HEK293 (cell line): ENCODE measurements around the gene PRTG.
A peak's percentile ranks its signal among the peaks of the same experiment; 100 is the strongest.

Experiments used
- ELK4 ChIP-seq: IDR thresholded peaks from 2 replicates; pipeline ENCODE4 v1.6.1; 2011; ENCODE audit warnings: mild to moderate bottlenecking, low read depth, low read length, borderline replicate concordance
- MEIS1 ChIP-seq: sonication (generic); formaldehyde crosslinking; IDR thresholded peaks from 2 replicates; pipeline ENCODE4 v1.8.1; 2022; ENCODE audit warnings: missing genetic modification reagents, mild to moderate bottlenecking, borderline replicate concordance
- MZF1 ChIP-seq: fragments of 450-650 bp; formaldehyde crosslinking; IDR thresholded peaks from 2 replicates; pipeline ENCODE4 v1.5.1; 2017; ENCODE audit warnings: missing biosample characterization, missing genetic modification characterization, borderline replicate concordance
- TSHZ1 ChIP-seq: fragments of 450-650 bp; formaldehyde crosslinking; IDR thresholded peaks from 2 replicates; pipeline ENCODE4 v1.5.1; 2016; ENCODE audit warnings: missing biosample characterization, missing genetic modification characterization, borderline replicate concordance
- ZBTB10 ChIP-seq: fragments of 450-650 bp; formaldehyde crosslinking; IDR thresholded peaks from 2 replicates; pipeline ENCODE4 v1.5.1; 2016; ENCODE audit warnings: missing biosample characterization, missing genetic modification characterization
- ZBTB11 ChIP-seq: fragments of 450-650 bp; formaldehyde crosslinking; conservative IDR thresholded peaks from 2 replicates; pipeline ENCODE4 v1.5.1; 2016; ENCODE audit warnings: low read depth, missing biosample characterization, missing genetic modification characterization
- ZBTB26 ChIP-seq: fragments of 450-650 bp; formaldehyde crosslinking; optimal IDR thresholded peaks from 2 replicates; pipeline ENCODE3; 2016; ENCODE audit warnings: missing biosample characterization, mild to moderate bottlenecking, missing genetic modification characterization
- ZBTB8A ChIP-seq: fragments of 450-650 bp; formaldehyde crosslinking; IDR thresholded peaks from 2 replicates; pipeline ENCODE4 v1.5.1; 2016; ENCODE audit warnings: missing biosample characterization, missing genetic modification characterization
- ZFHX2 ChIP-seq: fragments of 450-650 bp; formaldehyde crosslinking; conservative IDR thresholded peaks from 2 replicates; pipeline ENCODE4 v1.5.1; 2016; ENCODE audit warnings: missing biosample characterization, missing genetic modification characterization
- ZNF10 ChIP-seq: fragments of 450-650 bp; formaldehyde crosslinking; IDR thresholded peaks from 2 replicates; pipeline ENCODE4 v1.5.1; 2017; ENCODE audit warnings: missing biosample characterization, missing genetic modification characterization
- ZNF133 ChIP-seq: fragments of 450-650 bp; formaldehyde crosslinking; IDR thresholded peaks from 2 replicates; pipeline ENCODE4 v1.5.1; 2016; ENCODE audit warnings: missing biosample characterization, missing genetic modification characterization
- ZNF223 ChIP-seq: fragments of 450-650 bp; formaldehyde crosslinking; IDR thresholded peaks from 2 replicates; pipeline ENCODE4 v1.5.1; 2016; ENCODE audit warnings: missing biosample characterization, missing genetic modification characterization
- ZNF280D ChIP-seq: fragments of 450-650 bp; formaldehyde crosslinking; IDR thresholded peaks from 2 replicates; pipeline ENCODE4 v1.5.1; 2016; ENCODE audit warnings: missing biosample characterization, missing genetic modification characterization
- ZNF426 ChIP-seq: fragments of 450-650 bp; formaldehyde crosslinking; IDR thresholded peaks from 2 replicates; pipeline ENCODE4 v1.5.1; 2017; ENCODE audit warnings: missing biosample characterization, missing genetic modification characterization, mild to moderate bottlenecking, inconsistent platforms, moderate library complexity
- ZNF596 ChIP-seq: fragments of 450-650 bp; IDR thresholded peaks from 2 replicates; pipeline ENCODE4 v1.5.0; 2018; ENCODE audit warnings: missing biosample characterization, mild to moderate bottlenecking, missing genetic modification characterization, moderate library complexity
- ZNF645 ChIP-seq: fragments of 450-650 bp; formaldehyde crosslinking; IDR thresholded peaks from 2 replicates; pipeline ENCODE4; 2016; ENCODE audit warnings: missing biosample characterization, missing genetic modification characterization
- ZNF830 ChIP-seq: fragments of 450-650 bp; IDR thresholded peaks from 2 replicates; pipeline ENCODE4 v1.5.0; 2018; ENCODE audit warnings: missing biosample characterization, missing genetic modification characterization, low read depth, mild to moderate bottlenecking, moderate library complexity
- ZSCAN30 ChIP-seq: fragments of 450-650 bp; IDR thresholded peaks from 2 replicates; pipeline ENCODE4 v1.5.1; 2018; ENCODE audit warnings: missing biosample characterization, mild to moderate bottlenecking, missing genetic modification characterization, moderate library complexity
- ZXDB ChIP-seq: fragments of 450-650 bp; formaldehyde crosslinking; IDR thresholded peaks from 2 replicates; pipeline ENCODE4 v1.5.1; 2016; ENCODE audit warnings: missing biosample characterization, missing genetic modification characterization
- TF ChIP-seq, protein P1 (sequence below): fragments of 450-650 bp; formaldehyde crosslinking; IDR thresholded peaks from 2 replicates; pipeline ENCODE4 v1.5.1; 2016; ENCODE audit warnings: missing biosample characterization, missing genetic modification characterization, low read depth

Gene PRTG

DNA sequence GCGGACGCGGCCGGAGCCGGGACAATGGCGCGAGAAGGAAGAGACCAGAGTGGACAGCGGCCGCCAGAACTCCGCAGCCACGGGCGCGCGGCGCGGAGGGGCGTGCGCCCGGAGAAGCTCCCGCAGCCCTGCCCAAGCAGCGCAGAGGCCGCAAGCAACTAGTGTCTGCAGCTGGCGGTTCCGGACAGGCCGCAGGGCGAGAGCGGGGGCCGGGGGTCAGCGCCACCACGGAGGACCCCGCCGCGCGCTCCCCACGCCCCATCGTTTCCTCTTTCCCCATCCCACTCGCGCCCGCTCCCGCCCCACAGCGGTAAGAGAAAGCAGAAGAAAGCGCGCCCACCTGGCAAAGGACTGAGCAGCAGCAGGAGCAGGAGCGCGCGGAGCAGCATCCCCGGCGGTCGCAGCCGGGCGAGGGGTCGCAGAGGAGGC lies 440 bp downstream of the PRTG start (continued):
- no peak for TF ChIP-seq ZNF596 (tag by site-specific recombination)
- TF ChIP-seq ZBTB10 (tag by site-specific recombination): no peak
- TF ChIP-seq ZBTB8A (tag by site-specific recombination): peak; percentile 64
- TF ChIP-seq, protein P1, sequence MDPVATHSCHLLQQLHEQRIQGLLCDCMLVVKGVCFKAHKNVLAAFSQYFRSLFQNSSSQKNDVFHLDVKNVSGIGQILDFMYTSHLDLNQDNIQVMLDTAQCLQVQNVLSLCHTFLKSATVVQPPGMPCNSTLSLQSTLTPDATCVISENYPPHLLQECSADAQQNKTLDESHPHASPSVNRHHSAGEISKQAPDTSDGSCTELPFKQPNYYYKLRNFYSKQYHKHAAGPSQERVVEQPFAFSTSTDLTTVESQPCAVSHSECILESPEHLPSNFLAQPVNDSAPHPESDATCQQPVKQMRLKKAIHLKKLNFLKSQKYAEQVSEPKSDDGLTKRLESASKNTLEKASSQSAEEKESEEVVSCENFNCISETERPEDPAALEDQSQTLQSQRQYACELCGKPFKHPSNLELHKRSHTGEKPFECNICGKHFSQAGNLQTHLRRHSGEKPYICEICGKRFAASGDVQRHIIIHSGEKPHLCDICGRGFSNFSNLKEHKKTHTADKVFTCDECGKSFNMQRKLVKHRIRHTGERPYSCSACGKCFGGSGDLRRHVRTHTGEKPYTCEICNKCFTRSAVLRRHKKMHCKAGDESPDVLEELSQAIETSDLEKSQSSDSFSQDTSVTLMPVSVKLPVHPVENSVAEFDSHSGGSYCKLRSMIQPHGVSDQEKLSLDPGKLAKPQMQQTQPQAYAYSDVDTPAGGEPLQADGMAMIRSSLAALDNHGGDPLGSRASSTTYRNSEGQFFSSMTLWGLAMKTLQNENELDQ (tag by site-specific recombination): no peak
- TF ChIP-seq MEIS1 (CRISPR knock-in tag): no peak
- no peak for TF ChIP-seq ELK4
- TF ChIP-seq ZNF133 (tag by site-specific recombination): no peak
- TF ChIP-seq TSHZ1 (tag by site-specific recombination): no peak
- no peak for TF ChIP-seq ZSCAN30 (tag by site-specific recombination)
- TF ChIP-seq ZFHX2: peak; percentile 79
- TF ChIP-seq ZNF280D: no peak
- TF ChIP-seq ZNF223 (tag by site-specific recombination): no peak
- TF ChIP-seq ZNF830: no peak
- TF ChIP-seq ZXDB: no peak
- no peak; the same call in 1 of the 2 replicates for TF ChIP-seq ZBTB11
- no peak for TF ChIP-seq ZNF645 (tag by site-specific recombination)
- no peak for TF ChIP-seq MZF1 (tag by site-specific recombination)
- no peak for TF ChIP-seq ZNF10
- TF ChIP-seq ZBTB26 (tag by site-specific recombination): peak; percentile 95
- TF ChIP-seq ZNF426 (tag by site-specific recombination): no peak
